Right kidney (tissue), 1 donor: ENCODE results near the gene ITGB2.
"Not testable (repeated sequence)": the region's sequence is repeated elsewhere in the genome, so short reads cannot be mapped to it uniquely, and the experiment has no call there.

Experiments
- DNase-seq: peaks from one replicate; pipeline ENCODE4 v3.0.0-alpha.2; 2016

Gene ITGB2

GRCh38 chr21:44943005-44943685 lies 22.4 kb upstream of the ITGB2 start:
- no peak for DNase-seq

DNA sequence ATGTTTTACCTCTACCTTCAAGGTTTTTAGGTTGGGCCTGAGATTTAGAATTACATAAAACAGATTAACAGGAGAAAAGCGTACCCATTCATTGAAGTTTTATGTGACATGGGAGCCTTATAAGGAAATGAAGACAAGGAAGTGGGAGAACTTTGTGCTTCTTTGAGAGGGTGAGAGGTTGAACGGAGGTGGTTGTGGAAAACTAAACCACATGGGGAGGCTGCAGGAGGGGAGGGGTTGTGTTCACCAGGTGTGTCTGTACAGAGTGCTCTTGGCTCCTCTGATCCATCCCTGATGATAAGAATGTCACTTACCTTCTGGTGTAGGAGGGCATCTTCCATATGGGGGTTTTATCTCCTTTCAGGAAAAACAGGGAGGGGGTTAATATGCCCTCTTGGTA lies 21.9 kb upstream of the ITGB2 start:
- no peak for DNase-seq

GRCh38 chr21:44941567-44941966 lies 20.9 kb upstream of the ITGB2 start:
- DNase-seq, result no peak

DNA sequence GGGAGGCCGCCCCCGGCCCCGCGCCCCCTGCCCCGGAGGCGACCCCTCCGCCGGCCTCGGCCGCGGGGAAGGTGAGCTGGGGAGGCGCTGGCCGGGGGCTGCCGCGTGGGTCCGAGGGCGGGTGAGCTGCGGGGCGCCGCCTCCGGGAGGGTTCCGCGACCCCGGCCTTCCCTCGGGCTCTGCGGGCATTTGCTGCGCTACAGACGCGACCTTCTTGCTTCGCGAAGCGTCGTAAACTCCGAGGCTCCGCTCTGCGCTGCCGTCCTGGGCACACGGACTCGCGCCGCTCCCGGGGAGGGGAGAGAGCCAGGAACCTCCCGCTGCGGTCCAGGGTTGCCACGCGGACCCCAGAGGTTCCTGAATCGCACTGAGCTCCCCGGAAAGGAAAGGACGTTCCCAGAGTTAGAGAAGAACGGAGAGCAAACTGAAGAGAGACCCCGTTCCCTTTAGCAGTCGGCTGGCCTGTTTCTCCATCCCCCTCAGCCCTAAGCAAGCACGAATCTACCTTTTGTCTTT lies 19.5 kb upstream of the ITGB2 start:
- DNase-seq, result peak; percentile 54

DNA sequence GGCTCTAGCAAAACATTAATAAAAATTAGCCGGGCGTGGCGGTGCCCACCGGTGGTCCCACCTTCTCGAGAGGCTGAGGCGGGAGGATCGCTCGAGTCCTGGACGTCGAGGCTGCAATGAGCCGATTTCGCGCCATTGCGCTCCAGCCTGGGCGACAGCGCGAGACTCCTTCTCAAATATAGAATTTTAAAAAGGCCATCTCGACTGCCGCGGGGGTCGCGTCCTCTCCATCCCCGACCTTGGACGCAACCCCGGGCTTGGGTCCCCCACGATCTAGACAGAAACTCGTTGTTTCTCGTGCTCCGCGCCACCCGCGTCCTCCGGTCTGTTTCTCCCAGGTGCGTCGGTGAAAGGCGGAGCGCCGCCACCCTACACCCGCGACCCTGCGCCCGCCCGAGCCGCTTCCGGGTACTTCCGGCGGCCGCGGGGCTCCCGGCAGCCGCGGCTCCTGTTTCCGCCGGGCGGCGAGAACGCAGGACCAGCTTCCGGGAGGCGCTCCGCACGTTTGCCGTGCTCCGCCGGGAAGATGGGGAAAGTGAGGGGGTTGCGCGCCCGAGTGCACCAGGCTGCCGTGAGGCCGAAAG lies 18.9 kb upstream of the ITGB2 start, which contains the start of gene SLX9:
TSS of gene SLX9 (plus strand) at position 498 of the 584 bp plus-strand sequence. CDS start at position 527, 29 bp downstream.
- peak; percentile 86 for DNase-seq

DNA sequence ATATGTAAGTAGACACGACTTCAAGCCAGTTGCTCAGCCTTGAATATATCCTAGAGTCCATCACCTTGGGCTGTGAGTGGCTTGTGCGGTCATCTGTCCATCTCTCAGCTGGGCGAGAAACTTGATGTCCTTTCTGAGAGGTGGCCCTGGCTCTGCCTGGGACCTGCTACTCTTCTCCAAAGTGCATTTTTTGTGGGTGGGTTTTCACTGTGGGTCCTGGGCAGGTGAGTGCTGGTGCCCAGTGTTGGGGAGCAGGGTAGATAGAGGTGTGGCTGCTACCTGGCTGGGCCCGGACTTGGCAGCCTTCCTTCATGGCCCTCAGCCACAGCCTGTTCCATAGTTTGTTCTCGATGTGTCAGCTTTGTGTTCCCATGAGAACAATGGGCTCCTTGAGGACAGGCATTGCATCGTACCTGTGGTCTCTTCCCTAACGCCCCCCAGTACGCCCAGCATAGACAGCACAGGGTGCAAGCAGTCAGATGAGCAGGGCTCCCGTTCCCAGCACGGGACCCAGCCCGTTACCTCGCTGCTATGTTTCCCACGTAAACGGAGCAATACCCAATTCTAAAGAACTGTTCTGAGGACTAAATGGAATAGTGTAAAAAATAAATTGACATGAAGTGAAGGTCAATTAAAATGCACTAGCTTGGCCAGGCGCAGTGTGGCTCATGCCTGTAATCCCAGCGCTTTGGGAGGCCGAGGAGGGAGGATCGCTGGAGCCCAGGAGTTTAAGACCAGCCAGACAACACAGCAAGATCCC lies 18.3 kb upstream of the ITGB2 start:
- DNase-seq, result no peak

DNA sequence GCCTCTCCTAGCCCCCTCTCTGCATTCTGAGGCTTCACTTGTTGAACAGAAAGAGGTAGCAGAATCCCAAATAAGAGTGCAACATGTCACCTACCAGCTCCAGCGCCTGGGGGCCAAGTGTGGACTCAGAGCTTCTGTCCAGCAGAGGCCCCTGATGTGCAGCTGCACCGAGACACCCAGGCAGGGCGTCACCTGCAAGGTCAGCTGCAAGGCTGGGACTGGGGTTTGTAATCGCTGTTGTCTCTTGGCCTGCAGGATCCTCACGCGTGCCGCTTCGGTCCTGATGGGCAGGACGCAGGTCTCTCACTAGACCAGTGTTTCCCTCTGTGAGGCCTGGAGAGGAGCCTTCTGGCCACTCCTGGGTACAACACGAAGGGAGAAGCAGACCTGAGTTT lies 14.8 kb upstream of the ITGB2 start:
- DNase-seq, result no peak

GRCh38 chr21:44934797-44935532 lies 14.3 kb upstream of the ITGB2 start:
- no peak for DNase-seq

DNA sequence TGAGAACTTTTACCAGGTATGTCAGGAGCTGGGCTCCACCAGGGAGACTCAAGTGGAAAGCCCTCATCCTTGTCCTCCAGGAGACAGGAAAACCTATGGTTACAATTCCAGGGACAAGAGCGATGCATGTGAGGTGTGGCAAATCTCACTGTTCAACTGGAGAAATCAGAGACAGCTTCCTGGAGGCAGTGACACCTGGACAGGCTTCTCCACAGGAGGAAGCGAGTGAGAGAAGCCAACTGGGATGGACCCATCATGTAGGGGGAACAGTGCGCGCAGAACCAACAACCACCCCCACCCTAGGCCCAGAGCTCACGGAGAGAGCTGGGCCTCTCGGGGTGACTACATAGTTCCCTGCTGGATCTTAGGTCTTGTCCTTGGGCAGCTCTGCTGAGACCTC lies 13.6 kb upstream of the ITGB2 start:
- no peak for DNase-seq

DNA sequence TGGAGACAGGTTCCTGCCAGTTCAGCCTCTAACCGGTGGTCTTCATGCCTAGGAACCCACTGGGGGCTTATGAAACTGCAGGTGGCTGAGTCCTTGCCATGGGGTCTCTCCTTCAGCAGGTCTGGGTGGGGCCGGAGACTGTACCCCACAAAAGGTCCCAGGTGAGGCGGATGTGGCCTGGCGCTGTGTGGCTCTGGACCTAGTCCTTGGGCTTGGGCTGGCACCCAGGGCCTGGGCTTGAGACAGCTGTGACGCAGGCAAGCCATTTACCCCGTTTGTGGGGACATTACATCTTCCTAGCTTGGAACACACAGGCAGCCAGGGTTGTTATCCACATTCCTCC lies 13.2 kb upstream of the ITGB2 start:
- no peak for DNase-seq

GRCh38 chr21:44933199-44933917 lies 12.7 kb upstream of the ITGB2 start:
- no peak for DNase-seq

DNA sequence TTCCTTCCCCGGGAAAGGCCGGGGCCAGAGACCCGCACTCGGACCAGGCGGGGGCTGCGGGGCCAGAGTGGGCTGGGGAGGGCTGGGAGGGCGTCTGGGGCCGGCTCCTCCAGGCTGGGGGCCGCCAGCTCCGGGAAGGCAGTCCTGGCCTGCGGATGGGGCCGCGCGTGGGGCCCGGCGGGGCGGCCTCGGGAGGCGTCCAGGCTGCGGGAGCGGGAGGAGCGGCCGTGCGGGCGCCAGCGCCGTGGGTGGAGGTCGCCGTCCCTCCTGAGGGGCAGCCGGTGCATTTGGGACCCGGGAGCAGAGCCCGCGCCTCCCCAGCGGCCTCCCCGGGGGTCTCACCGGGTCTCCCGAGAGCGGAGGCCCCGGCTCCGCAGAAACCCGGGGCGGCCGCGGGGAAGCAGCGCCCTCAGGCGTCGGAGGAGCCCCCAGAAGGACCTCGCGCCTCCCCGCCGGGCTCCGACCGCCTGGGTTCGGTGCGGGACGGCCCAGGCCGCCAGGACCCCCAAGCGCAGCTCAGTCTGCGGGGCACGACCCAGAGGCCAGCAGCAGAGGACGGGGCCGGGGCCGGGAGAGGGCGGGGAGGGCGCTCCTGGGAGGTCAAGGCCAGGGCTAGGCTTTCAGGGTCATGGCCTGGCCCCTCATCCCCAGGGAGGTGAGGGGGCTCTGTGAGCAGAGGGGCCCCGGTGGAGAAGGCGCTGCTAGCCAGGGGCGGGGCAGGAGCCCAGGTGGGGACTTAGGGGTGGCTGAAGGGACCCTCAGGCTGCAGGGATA lies 11.9 kb upstream of the ITGB2 start:
- peak; percentile 64 for DNase-seq

- no peak for DNase-seq
These were observed 11.1 kb upstream of the ITGB2 start for GRCh38 chr21:44931501-44932407.

GRCh38 chr21:44931137-44931500 lies 10.4 kb upstream of the ITGB2 start:
- no peak for DNase-seq

GRCh38 chr21:44930543-44930981 lies 9.9 kb upstream of the ITGB2 start:
- no peak for DNase-seq

DNA sequence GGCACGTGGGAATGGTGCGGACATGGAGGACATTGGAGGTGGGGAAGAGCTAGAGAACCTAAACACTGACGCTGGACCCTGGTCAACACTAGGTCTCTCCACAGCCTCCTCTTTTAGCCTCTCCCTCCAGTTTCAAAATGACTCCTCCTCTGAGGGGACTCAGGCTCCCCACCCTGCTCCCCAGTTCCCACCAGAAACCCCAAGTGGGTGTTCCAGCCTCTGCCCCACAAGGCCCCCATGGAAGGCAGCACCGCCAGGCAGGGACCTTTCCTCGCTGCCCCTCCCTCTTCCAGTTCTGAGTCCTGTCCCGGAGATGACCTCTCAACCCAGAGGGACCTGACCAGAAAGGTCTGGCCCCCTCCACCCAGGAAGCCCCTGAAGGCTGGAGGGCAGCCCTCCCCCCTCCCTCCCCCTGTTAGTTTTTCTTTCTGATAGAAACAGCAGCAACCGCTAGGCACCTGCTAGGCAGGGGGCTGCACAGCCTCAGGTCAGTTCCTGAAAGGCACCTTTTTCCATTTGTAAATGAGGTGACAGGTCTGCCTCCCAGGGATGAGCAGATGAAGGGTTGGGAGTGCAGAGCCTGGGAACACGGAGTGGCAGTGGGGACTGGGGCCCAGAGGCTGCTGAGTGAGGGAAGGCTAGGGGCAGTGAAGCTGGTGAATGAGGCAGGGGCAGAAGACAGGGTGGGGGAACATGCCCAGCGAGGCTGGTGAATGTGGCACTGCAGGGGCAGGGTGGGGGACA lies 9.3 kb upstream of the ITGB2 start:
- no peak for DNase-seq

GRCh38 chr21:44929242-44929798 lies 8.6 kb upstream of the ITGB2 start:
- DNase-seq, result no peak

GRCh38 chr21:44928500-44929241 lies 8.0 kb upstream of the ITGB2 start:
- not testable (repeated sequence) for DNase-seq
